Ascending aorta (tissue), 2 donors: ENCODE measurements around the gene HOXC10. TPM values are rescaled to one million over a fixed set of nuclear protein-coding genes. Genes with fewer than 3 reads are reported as not detected.

Experiments
- DNase-seq, 2 donors: peaks; one replicate each; pipeline ENCODE4 v3.0.0-alpha.2; 2019; ENCODE audit warnings: low spot score in 2 of 2
- H3K27ac ChIP-seq, 2 donors: fragments of 200-600 bp; sonication (generic); one replicate each; pipeline ENCODE4 v1.5.1; 2016 to 2017; ENCODE audit warnings: mild to moderate bottlenecking in 1 of 2
- H3K27me3 ChIP-seq: fragments of 200-600 bp; sonication (generic); one replicate; pipeline ENCODE4 v1.5.1; 2017
- H3K36me3 ChIP-seq, 2 donors: fragments of 200-600 bp; sonication (generic); one replicate each; pipeline ENCODE4 v1.5.1; 2016
- H3K4me1 ChIP-seq, 2 donors: fragments of 200-600 bp; sonication (generic); one replicate each; pipeline ENCODE4 v1.5.1; 2016 to 2017; ENCODE audit warnings: mild to moderate bottlenecking in 1 of 2
- H3K4me3 ChIP-seq, 2 donors: fragments of 200-600 bp; sonication (generic); one replicate each; pipeline ENCODE4 v1.5.1; 2016 to 2017; ENCODE audit warnings: mild to moderate bottlenecking in 1 of 2
- H3K9me3 ChIP-seq, 2 donors: fragments of 200-600 bp; sonication (generic); one replicate each; pipeline ENCODE4 v1.5.1; 2016
- intact Hi-C: fragments of 100-400 bp; cut with DNase I; formaldehyde crosslinking; loops from one replicate; pipeline ENCODE4 v1.15.1; 2023
- total RNA-seq: library from RNA; depleted of rRNA; stranded (reverse); fragments of >200 nt; gene quantifications from one replicate; pipeline ENCODE4 v1.1.0, GENCODE V29; 2016
- TF ChIP-seq, protein P1 (sequence below), 3 experiments: fragments of 200-600 bp in 2 of 3; fragments of 450-650 bp in 1 of 3; sonication (generic) in 2 of 3; IDR thresholded peaks; one replicate each; pipeline ENCODE4 v1.5.1; 2016 to 2019; ENCODE audit warnings: antibody characterized with exemption in 3 of 3, mild to moderate bottlenecking in 1 of 3, moderate library complexity in 1 of 3

Gene HOXC10
- total RNA-seq, 1 donor from 2014 or later = not detected

- no peak for DNase-seq
- intact Hi-C loops = no loop called here
- TF ChIP-seq, protein P1, sequence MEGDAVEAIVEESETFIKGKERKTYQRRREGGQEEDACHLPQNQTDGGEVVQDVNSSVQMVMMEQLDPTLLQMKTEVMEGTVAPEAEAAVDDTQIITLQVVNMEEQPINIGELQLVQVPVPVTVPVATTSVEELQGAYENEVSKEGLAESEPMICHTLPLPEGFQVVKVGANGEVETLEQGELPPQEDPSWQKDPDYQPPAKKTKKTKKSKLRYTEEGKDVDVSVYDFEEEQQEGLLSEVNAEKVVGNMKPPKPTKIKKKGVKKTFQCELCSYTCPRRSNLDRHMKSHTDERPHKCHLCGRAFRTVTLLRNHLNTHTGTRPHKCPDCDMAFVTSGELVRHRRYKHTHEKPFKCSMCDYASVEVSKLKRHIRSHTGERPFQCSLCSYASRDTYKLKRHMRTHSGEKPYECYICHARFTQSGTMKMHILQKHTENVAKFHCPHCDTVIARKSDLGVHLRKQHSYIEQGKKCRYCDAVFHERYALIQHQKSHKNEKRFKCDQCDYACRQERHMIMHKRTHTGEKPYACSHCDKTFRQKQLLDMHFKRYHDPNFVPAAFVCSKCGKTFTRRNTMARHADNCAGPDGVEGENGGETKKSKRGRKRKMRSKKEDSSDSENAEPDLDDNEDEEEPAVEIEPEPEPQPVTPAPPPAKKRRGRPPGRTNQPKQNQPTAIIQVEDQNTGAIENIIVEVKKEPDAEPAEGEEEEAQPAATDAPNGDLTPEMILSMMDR (IDR thresholded peaks at IDR 0.05) = no peak
- Histone ChIP-seq H3K4me1 (peaks cover 0 to 14% of the 10 kb centered on the region in 2 donors), H3K4me3 (no peak overlapping the region), H3K36me3 (no peaks in the 10 kb centered on the region), H3K27ac (no peak overlapping the region), H3K9me3 (no peaks in the 10 kb centered on the region), H3K27me3 (peaks cover 26% of the 10 kb centered on the region)
Observed at GRCh38 chr12:54001283-54002187, 16.6 kb downstream of the HOXC10 start.

DNA sequence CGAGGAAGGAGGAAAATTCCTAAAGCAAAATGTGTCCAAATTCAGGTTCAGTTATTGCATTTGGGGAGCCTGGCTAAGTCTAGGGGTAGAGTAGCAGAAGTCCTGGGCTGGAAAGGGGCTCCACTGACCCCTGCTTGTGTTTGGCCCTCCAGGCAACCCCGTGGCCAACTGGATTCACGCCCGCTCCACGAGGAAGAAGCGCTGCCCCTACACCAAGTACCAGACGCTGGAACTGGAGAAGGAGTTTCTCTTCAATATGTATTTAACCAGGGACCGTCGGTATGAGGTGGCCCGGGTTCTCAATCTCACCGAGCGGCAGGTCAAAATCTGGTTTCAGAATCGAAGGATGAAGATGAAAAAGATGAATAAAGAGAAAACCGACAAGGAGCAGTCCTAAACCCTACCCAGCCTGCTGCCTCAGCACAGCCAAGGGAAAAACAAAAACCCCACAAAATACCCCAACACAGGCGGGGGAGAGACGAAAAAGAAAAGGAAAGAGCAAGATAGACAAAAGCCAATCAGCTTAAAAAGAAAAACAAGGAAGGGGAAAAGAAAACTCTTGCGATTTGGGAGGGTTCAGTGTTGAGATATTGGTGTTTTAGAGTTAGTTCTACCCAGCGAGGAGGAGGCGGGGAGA is 17.4 kb downstream of the HOXC10 start:
- Histone ChIP-seq H3K27me3 (peaks cover 26% of the 10 kb centered on the region), H3K27ac (no peak overlapping the region), H3K4me3 (no peak overlapping the region), H3K36me3 (no peaks in the 10 kb centered on the region), H3K9me3 (no peaks in the 10 kb centered on the region), H3K4me1 (peaks cover 0 to 15% of the 10 kb centered on the region in 2 donors)
- intact Hi-C loops = no loop called here
- no peak for DNase-seq
- TF ChIP-seq, protein P1 (IDR thresholded peaks at IDR 0.05) = no peak

DNA sequence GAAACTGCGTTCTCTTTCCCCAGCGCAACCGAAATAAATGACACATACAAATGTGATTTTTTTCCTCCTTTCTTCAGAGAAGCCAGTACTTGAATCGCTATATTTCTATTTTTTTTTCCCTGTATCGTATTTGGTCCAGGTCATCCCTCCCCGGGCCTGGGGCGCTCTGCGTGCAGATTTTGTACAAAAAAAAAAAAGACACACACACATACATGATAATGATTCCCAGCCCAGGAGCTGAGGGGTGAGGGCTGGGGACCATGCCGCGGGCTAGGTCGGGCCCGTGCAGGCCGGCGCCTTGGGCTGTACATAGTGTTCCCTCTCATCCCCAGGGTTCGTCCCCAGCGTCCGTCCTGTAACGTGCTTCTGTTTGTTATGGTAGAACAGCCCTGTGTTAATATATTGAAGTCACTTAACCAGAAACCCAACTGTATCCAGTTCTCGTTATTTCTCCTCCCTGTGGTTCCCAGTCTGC is 18.0 kb downstream of the HOXC10 start:
- DNase-seq = no peak
- no peaks in the 10 kb centered on the region for H3K9me3 ChIP-seq
- peaks cover 22% of the 10 kb centered on the region for H3K27me3 ChIP-seq
- intact Hi-C loops = no loop called here
- no peaks in the 10 kb centered on the region for H3K36me3 ChIP-seq
- peaks cover 0 to 15% of the 10 kb centered on the region in 2 donors for H3K4me1 ChIP-seq
- H3K27ac ChIP-seq = no peak overlapping the region
- H3K4me3 ChIP-seq = no peak overlapping the region
- TF ChIP-seq, protein P1 (IDR thresholded peaks at IDR 0.05) = no peak

- Histone ChIP-seq H3K4me1 (peaks cover 0 to 15% of the 10 kb centered on the region in 2 donors), H3K9me3 (no peaks in the 10 kb centered on the region), H3K27me3 (peaks cover 20% of the 10 kb centered on the region), H3K27ac (no peak overlapping the region), H3K36me3 (no peaks in the 10 kb centered on the region), H3K4me3 (no peak overlapping the region)
- TF ChIP-seq, protein P1 (IDR thresholded peaks at IDR 0.05) = no peak
- DNase-seq = no peak
- intact Hi-C loops = no loop called here
Observed at GRCh38 chr12:54003625-54004024, 18.7 kb downstream of the HOXC10 start.

GRCh38 chr12:54004063-54004840 is 19.3 kb downstream of the HOXC10 start:
- TF ChIP-seq, protein P1 (IDR thresholded peaks at IDR 0.05) = no peak
- peaks cover 19% of the 10 kb centered on the region for H3K27me3 ChIP-seq
- H3K4me1 ChIP-seq = peaks cover 0 to 17% of the 10 kb centered on the region in 2 donors
- no peaks in the 10 kb centered on the region for H3K9me3 ChIP-seq
- intact Hi-C loops = no loop called here
- no peaks in the 10 kb centered on the region for H3K36me3 ChIP-seq
- no peak overlapping the region for H3K4me3 ChIP-seq
- no peak for DNase-seq
- H3K27ac ChIP-seq = no peak overlapping the region
